ENCODE measurements around the gene NCL. TPM values are rescaled to one million over a fixed set of nuclear protein-coding genes. Genes with fewer than 3 reads are reported as not detected.

NCL gene
- total RNA-seq, 1 donor from 2014 or later: 309 TPM

DNA sequence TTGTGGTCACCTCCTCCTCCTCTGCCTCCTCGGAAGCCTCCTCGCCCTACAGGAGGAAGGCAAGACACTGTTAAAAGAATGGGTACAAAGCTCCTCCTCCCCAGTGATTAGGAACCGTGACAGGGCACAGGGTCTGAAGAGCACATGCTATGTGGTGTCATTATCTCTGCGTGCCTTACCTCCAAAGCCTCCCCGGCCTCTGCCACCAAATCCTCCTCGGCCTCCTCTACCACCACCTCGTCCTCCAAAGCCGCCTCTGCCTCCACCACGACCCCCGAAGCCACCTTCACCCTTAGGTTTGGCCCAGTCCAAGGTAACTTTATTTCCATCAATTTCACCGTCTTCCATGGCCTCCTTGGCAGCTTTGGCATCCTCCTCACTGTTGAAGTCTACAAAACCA, 9.1 kb downstream of the NCL start:
- DNase-seq: no peak
- peaks cover 78% of the 10 kb centered on the region for H3K36me3 ChIP-seq
- no peak overlapping the region for H3K4me3 ChIP-seq
- no peak for ATAC-seq
- H3K27ac ChIP-seq: no peak overlapping the region
- no peaks in the 10 kb centered on the region for H3K9me3 ChIP-seq
- H3K4me1 ChIP-seq: peaks cover 11% of the 10 kb centered on the region
- TF ChIP-seq, protein P1, sequence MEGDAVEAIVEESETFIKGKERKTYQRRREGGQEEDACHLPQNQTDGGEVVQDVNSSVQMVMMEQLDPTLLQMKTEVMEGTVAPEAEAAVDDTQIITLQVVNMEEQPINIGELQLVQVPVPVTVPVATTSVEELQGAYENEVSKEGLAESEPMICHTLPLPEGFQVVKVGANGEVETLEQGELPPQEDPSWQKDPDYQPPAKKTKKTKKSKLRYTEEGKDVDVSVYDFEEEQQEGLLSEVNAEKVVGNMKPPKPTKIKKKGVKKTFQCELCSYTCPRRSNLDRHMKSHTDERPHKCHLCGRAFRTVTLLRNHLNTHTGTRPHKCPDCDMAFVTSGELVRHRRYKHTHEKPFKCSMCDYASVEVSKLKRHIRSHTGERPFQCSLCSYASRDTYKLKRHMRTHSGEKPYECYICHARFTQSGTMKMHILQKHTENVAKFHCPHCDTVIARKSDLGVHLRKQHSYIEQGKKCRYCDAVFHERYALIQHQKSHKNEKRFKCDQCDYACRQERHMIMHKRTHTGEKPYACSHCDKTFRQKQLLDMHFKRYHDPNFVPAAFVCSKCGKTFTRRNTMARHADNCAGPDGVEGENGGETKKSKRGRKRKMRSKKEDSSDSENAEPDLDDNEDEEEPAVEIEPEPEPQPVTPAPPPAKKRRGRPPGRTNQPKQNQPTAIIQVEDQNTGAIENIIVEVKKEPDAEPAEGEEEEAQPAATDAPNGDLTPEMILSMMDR (IDR thresholded peaks at IDR 0.05): no peak
- intact Hi-C loops (cut with DNase I): no loop called here
- H3K27me3 ChIP-seq: no peaks in the 10 kb centered on the region

GRCh38 chr2:231454361-231454791, 9.9 kb downstream of the NCL start:
- no peak for DNase-seq
- H3K36me3 ChIP-seq: peaks cover 70% of the 10 kb centered on the region

DNA sequence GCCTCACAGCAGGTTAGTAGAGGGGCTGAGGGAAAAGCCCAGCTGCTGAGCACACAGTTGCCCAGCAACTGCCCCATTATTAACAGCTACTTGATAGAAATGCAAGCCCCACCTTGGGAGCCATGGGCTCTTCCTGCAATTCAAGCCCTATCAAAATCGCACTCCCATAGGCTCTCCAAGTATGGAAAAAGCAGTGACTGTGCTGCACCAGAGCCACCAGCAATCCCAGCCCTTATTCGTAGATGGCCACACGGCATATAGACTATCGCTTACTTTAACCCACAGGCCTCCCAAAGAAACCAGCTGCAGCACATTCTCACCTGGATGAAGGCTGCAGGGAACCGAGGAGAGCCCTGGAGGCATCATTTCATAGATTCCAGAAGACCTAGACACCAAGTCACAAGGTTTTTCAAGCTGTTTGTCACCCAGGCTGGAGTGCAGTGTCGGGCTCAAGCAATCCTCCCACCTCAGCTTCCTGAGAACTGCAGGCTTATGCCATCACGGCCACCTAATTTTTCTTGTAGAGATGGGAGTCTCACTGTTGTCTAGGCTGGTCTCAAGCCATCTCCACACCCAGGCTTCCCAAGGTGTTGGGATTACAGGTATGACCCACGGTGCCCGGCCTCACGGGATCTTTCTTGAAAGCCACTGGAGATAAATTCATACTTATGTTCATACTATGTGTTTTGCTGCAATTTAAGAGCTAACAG, 11.3 kb downstream of the NCL start:
- TF ChIP-seq, protein P1 (IDR thresholded peaks at IDR 0.05): no peak
- intact Hi-C loops (cut with DNase I): no loop called here
- no peaks in the 10 kb centered on the region for H3K9me3 ChIP-seq
- no peak for ATAC-seq
- no peak overlapping the region for H3K4me3 ChIP-seq
- peaks cover 56% of the 10 kb centered on the region for H3K36me3 ChIP-seq
- no peaks in the 10 kb centered on the region for H3K27me3 ChIP-seq
- H3K4me1 ChIP-seq: peaks cover 11% of the 10 kb centered on the region
- H3K27ac ChIP-seq: no peak overlapping the region
- no peak for DNase-seq

More at GRCh38 chr2:231454361-231454791, 9.9 kb downstream of the NCL start:
- intact Hi-C loops (cut with DNase I): no loop called here
- H3K4me3 ChIP-seq: no peak overlapping the region
- H3K27ac ChIP-seq: no peak overlapping the region
- no peaks in the 10 kb centered on the region for H3K9me3 ChIP-seq
- H3K27me3 ChIP-seq: no peaks in the 10 kb centered on the region
- ATAC-seq: no peak
- TF ChIP-seq, protein P1 (IDR thresholded peaks at IDR 0.05): no peak
- peaks cover 11% of the 10 kb centered on the region for H3K4me1 ChIP-seq

DNA sequence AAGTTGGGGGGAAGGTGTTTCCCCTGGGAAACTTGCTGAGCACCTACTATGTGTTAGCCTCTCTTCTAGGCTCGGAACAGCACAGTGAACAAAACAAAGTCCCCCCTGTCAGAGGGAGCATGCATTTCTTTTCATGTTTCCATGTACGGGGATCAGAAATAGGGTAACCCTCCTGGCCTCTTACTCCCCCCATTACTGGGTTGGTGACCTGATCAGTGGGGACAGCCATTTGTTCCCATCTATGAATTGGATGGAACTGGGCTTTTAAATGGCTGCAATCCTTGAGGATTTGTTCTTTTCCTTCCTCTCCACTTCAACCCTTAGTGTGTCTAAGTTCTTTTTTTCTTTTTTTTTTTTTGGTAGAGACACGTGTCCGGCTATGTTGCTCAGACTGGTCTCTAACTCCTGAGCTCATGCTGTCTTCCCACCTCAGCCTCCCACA, 13.7 kb downstream of the NCL start:
- Histone ChIP-seq H3K27ac (no peak overlapping the region), H3K27me3 (no peaks in the 10 kb centered on the region), H3K9me3 (no peaks in the 10 kb centered on the region), H3K4me1 (no peaks in the 10 kb centered on the region), H3K36me3 (peaks cover 32% of the 10 kb centered on the region), H3K4me3 (no peak overlapping the region)
- ATAC-seq (no peak), DNase-seq (no peak)
- TF ChIP-seq, protein P1 (IDR thresholded peaks at IDR 0.05): no peak
- intact Hi-C loops (cut with DNase I): no loop called here

DNA sequence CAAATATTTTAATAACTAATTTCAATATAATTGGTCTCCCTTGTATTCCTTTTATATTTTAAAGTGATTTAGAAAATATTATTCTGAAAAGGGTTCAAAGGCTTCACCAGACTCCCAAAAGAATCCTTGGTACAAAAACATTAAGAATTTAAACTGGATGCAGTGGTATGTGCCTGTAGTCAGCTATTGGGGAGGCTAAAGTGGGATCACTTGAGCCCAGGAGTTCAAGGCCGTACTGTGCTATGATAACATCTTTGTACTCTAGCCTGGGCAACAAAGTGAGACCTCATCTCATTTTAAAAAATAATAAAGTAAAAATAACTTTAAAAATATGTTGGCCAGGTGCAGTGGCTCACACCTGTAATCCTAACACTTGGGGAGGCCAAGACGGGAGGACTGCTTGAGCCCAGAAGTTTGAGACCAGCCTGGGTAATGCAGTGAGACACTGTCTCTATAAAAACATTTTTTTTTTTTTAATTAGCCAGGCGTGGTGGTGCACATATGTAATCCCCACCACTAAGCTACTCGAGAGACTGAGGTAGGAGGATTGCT, 14.7 kb downstream of the NCL start:
- no peaks in the 10 kb centered on the region for H3K9me3 ChIP-seq
- H3K36me3 ChIP-seq: peaks cover 22% of the 10 kb centered on the region
- no peak for DNase-seq
- no peak overlapping the region for H3K27ac ChIP-seq
- intact Hi-C loops (cut with DNase I): no loop called here
- H3K4me1 ChIP-seq: no peaks in the 10 kb centered on the region
- TF ChIP-seq, protein P1 (IDR thresholded peaks at IDR 0.05): no peak
- H3K27me3 ChIP-seq: no peaks in the 10 kb centered on the region
- no peak for ATAC-seq
- no peak overlapping the region for H3K4me3 ChIP-seq
